ENCODE data around the gene CNN2.

DNA sequence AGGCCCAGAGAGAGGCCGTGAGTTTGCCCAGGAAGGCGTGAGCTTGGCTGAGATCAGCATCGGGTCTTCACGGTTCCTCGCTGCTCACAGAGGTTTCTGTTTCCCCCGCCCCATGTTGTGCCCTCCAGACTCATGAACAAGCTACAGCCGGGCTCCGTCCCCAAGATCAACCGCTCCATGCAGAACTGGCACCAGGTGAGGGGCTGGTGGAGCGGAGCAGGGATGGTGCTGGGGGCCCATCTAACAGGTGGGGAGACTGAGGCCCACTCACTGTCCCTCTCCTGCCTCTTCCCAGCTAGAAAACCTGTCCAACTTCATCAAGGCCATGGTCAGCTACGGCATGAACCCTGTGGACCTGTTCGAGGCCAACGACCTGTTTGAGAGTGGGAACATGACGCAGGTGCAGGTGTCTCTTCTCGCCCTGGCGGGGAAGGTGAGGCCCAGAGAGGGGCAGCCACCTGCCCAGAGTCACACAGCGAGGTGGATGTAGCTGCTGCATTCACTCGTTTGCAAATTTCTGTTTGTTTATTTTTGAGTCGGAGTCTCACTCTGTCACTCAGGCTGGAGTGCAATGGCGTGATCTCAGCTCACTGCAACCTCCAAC is 6.0 kb downstream of the CNN2 start:
- TF ChIP-seq, protein P1, sequence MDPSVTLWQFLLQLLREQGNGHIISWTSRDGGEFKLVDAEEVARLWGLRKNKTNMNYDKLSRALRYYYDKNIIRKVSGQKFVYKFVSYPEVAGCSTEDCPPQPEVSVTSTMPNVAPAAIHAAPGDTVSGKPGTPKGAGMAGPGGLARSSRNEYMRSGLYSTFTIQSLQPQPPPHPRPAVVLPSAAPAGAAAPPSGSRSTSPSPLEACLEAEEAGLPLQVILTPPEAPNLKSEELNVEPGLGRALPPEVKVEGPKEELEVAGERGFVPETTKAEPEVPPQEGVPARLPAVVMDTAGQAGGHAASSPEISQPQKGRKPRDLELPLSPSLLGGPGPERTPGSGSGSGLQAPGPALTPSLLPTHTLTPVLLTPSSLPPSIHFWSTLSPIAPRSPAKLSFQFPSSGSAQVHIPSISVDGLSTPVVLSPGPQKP (IDR thresholded peaks at IDR 0.05; ENCODE audit: borderline replicate concordance, low read depth, low read length) = no peak
- no peak for TF ChIP-seq RAD21 (IDR thresholded peaks at IDR 0.05; ENCODE audit: low read length)
- TF ChIP-seq, protein P2, sequence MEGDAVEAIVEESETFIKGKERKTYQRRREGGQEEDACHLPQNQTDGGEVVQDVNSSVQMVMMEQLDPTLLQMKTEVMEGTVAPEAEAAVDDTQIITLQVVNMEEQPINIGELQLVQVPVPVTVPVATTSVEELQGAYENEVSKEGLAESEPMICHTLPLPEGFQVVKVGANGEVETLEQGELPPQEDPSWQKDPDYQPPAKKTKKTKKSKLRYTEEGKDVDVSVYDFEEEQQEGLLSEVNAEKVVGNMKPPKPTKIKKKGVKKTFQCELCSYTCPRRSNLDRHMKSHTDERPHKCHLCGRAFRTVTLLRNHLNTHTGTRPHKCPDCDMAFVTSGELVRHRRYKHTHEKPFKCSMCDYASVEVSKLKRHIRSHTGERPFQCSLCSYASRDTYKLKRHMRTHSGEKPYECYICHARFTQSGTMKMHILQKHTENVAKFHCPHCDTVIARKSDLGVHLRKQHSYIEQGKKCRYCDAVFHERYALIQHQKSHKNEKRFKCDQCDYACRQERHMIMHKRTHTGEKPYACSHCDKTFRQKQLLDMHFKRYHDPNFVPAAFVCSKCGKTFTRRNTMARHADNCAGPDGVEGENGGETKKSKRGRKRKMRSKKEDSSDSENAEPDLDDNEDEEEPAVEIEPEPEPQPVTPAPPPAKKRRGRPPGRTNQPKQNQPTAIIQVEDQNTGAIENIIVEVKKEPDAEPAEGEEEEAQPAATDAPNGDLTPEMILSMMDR (conservative IDR thresholded peaks at IDR 0.05; ENCODE audit: low read depth, low read length) = no peak
- no peak for TF ChIP-seq POLR2A (IDR thresholded peaks at IDR 0.05; ENCODE audit: low read depth, low read length)
- TF ChIP-seq, protein P3, sequence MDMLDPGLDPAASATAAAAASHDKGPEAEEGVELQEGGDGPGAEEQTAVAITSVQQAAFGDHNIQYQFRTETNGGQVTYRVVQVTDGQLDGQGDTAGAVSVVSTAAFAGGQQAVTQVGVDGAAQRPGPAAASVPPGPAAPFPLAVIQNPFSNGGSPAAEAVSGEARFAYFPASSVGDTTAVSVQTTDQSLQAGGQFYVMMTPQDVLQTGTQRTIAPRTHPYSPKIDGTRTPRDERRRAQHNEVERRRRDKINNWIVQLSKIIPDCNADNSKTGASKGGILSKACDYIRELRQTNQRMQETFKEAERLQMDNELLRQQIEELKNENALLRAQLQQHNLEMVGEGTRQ (IDR thresholded peaks at IDR 0.05; ENCODE audit: low read depth, low read length) = no peak
- TF ChIP-seq FOS (IDR thresholded peaks at IDR 0.05; ENCODE audit: low read depth, low read length) = no peak
- TF ChIP-seq RFX5 (IDR thresholded peaks at IDR 0.05; ENCODE audit: low read depth, low read length) = no peak
- TF ChIP-seq CHD1 (IDR thresholded peaks at IDR 0.05; ENCODE audit: low read depth, low read length) = no peak
- no peak for TF ChIP-seq SMC3 (IDR thresholded peaks at IDR 0.05; ENCODE audit: low read depth, low read length)
- TF ChIP-seq RCOR1 (IDR thresholded peaks at IDR 0.05; ENCODE audit: insufficient replicate concordance, low read length) = no peak
